ENCODE results near the gene ATP10A. TPM values are rescaled to one million over a fixed set of nuclear protein-coding genes. Genes with fewer than 3 reads are reported as not detected.

The ATP10A gene
- total RNA-seq, 1 experiment from 2014 or later: not detected

DNA sequence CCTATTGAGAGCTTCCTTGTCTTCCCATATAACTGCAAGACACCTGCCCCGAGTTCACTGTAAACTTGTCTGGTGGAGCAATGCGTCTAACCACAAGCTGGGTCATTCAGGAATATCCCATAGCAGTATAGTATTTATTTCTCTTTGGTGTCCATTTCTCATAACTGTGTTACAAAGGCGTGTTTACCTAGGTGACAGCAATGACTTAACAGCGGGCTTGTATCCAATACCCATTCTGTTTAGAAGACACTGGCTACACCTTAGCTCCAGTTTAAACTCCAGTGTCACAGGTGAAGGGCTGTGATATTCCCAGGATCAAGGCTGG, 24.3 kb downstream of the ATP10A start:
- Histone ChIP-seq H3K9ac (ENCODE audit: low read length) (no peak overlapping the region), H3K27ac (ENCODE audit: low read length) (no peak overlapping the region), H4K20me1 (ENCODE audit: insufficient read depth, low read depth, low read length) (no peaks in the 10 kb centered on the region), H3K36me3 (ENCODE audit: insufficient read depth, low read length) (no peaks in the 10 kb centered on the region), H3K4me1 (ENCODE audit: low read length) (no peaks in the 10 kb centered on the region), H2AFZ (ENCODE audit: low read length) (no peak overlapping the region), H3K9me2 (replicated peaks; ENCODE audit: insufficient read depth, low read length) (no peaks in the 10 kb centered on the region), H3K4me2 (ENCODE audit: low read depth, low read length, poor library complexity, severe bottlenecking) (no peak overlapping the region), H3K4me3 (ENCODE audit: low read length) (no peak overlapping the region), H3K9me3 (ENCODE audit: low read length) (peaks cover 24% of the 10 kb centered on the region), H3K27me3 (ENCODE audit: low read length) (no peaks in the 10 kb centered on the region), H3K79me2 (ENCODE audit: low read length) (no peaks in the 10 kb centered on the region)
- no peak for DNase-seq

DNA sequence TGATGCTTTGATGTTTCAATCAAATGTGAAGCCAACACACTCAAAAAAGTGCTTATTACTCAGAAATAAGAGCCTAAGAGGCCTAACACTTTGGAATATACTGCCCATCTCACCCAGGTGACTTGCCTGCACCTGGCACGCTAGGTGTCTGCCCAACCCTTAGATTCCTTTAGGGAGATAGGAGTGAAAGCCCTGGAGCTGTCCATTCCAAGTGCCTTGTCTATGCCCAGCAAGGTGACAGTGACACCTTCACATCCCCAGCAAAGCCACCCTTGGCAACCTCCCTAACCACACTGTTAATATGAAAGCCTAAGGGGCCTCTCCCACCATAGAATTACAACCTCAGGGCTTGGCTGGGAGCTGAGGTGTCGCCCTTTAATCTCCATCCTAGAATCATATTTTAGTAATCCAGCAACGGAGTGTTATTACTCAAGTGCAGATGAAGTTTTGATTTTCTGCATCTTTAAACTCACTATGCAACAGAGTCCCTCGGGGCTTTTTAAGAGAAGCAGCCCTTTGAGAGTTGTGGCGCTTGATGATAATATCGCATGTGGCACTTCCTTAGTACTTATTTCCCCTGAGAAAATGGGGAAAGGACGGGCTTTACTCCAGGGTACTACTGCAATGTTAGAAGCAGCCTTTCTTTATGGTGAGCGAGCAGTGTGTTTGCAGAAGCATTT, 24.8 kb downstream of the ATP10A start:
- Histone ChIP-seq H3K9me3 (ENCODE audit: low read length) (peaks cover 24% of the 10 kb centered on the region), H3K4me3 (ENCODE audit: low read length) (no peak overlapping the region), H3K4me1 (ENCODE audit: low read length) (no peaks in the 10 kb centered on the region), H4K20me1 (ENCODE audit: insufficient read depth, low read depth, low read length) (no peaks in the 10 kb centered on the region), H3K9me2 (replicated peaks; ENCODE audit: insufficient read depth, low read length) (no peaks in the 10 kb centered on the region), H3K27ac (ENCODE audit: low read length) (no peak overlapping the region), H3K36me3 (ENCODE audit: insufficient read depth, low read length) (no peaks in the 10 kb centered on the region), H2AFZ (ENCODE audit: low read length) (no peak overlapping the region), H3K4me2 (ENCODE audit: low read depth, low read length, poor library complexity, severe bottlenecking) (no peak overlapping the region), H3K79me2 (ENCODE audit: low read length) (no peaks in the 10 kb centered on the region), H3K27me3 (ENCODE audit: low read length) (no peaks in the 10 kb centered on the region), H3K9ac (ENCODE audit: low read length) (no peak overlapping the region)
- DNase-seq: no peak

DNA sequence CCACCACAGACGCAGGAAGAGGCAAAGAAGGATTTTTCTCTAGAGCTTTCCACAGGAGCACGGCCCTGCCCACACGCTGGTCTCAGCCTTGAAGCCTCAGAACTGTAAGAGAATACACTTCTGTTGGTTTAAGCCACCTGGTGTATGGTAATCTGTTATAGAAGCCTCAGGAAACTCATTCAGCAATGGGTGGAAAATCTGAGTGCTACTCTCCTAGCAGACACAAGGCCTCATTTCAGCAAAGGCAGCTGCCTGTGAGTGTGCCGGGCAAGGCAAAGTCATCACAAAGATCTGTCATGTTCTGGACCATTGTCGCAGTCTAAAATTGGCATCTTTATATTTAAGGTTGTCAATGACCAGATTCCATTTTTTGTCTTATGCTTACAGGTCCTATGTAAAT, 31.0 kb downstream of the ATP10A start:
- Histone ChIP-seq H3K9ac (ENCODE audit: low read length) (no peak overlapping the region), H3K9me2 (replicated peaks; ENCODE audit: insufficient read depth, low read length) (no peaks in the 10 kb centered on the region), H3K4me2 (ENCODE audit: low read depth, low read length, poor library complexity, severe bottlenecking) (no peak overlapping the region), H3K4me1 (ENCODE audit: low read length) (no peaks in the 10 kb centered on the region), H2AFZ (ENCODE audit: low read length) (no peak overlapping the region), H3K36me3 (ENCODE audit: insufficient read depth, low read length) (no peaks in the 10 kb centered on the region), H3K27me3 (ENCODE audit: low read length) (no peaks in the 10 kb centered on the region), H3K4me3 (ENCODE audit: low read length) (no peak overlapping the region), H4K20me1 (ENCODE audit: insufficient read depth, low read depth, low read length) (no peaks in the 10 kb centered on the region), H3K27ac (ENCODE audit: low read length) (no peak overlapping the region), H3K79me2 (ENCODE audit: low read length) (no peaks in the 10 kb centered on the region), H3K9me3 (ENCODE audit: low read length) (peaks cover 12% of the 10 kb centered on the region; the same call in 1 of the 2 replicates)
- DNase-seq: no peak

DNA sequence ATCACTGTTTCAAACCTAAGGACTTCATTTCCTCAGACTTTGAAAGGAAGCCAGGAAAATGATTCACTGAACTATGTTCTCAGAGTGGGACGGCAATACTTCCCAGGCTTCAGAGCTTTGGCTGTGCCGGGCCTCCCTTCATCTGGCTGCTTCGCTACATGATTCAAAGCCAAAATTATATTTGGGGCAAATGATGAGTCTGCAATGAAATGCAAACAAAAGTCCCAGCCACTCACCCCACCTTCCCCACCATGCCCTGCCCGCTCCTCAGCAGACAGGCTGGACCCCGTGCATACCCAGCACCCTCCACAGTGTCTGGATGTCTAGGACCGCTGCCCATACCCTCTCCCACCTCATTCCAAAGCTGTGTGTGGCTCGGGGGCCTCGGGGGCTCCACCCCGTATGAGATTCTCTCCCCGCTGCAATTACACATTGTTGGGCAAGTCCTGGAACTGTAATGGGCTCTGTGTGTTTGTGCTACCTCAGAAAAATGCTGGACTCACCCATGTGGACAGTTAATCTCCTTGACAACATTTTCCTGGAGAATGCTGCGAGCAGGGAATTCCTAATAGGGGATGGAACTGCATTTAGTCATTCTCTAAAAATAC, 32.2 kb downstream of the ATP10A start:
- Histone ChIP-seq H3K4me1 (ENCODE audit: low read length) (no peaks in the 10 kb centered on the region), H3K9me3 (ENCODE audit: low read length) (peaks cover 11% of the 10 kb centered on the region), H3K9me2 (replicated peaks; ENCODE audit: insufficient read depth, low read length) (no peaks in the 10 kb centered on the region), H3K79me2 (ENCODE audit: low read length) (no peaks in the 10 kb centered on the region), H3K36me3 (ENCODE audit: insufficient read depth, low read length) (no peaks in the 10 kb centered on the region), H3K27me3 (ENCODE audit: low read length) (no peaks in the 10 kb centered on the region), H2AFZ (ENCODE audit: low read length) (no peak overlapping the region), H4K20me1 (ENCODE audit: insufficient read depth, low read depth, low read length) (no peaks in the 10 kb centered on the region), H3K4me3 (ENCODE audit: low read length) (no peak overlapping the region), H3K9ac (ENCODE audit: low read length) (no peak overlapping the region), H3K27ac (ENCODE audit: low read length) (no peak overlapping the region), H3K4me2 (ENCODE audit: low read depth, low read length, poor library complexity, severe bottlenecking) (no peak overlapping the region)
- DNase-seq: no peak

DNA sequence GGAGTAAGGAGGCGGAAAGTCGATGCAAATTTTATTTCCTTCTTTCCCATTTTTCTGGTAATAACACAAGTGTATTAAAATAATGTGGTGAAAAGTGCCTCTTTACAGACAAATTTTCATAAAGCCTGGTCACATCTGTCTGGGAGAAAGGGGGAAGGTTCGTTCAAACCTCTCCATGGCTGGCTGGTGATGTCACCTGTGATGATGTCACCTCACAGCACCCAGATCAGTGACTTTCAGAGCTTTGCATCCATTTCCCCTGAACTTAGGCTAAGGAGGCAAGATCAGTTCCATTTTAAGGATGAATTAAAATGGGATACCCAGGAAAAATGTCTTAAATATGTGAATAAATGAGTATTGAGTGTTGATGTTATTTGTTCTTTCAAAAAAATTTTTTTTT, 34.1 kb downstream of the ATP10A start:
- no peaks in the 10 kb centered on the region for H3K79me2 ChIP-seq (ENCODE audit: low read length)
- no peak for DNase-seq
- no peaks in the 10 kb centered on the region for H3K36me3 ChIP-seq (ENCODE audit: insufficient read depth, low read length)
- no peak overlapping the region for H3K4me3 ChIP-seq (ENCODE audit: low read length)
- no peaks in the 10 kb centered on the region for H3K27me3 ChIP-seq (ENCODE audit: low read length)
- H3K9me3 ChIP-seq (ENCODE audit: low read length): peaks cover 17% of the 10 kb centered on the region
- no peak overlapping the region for H2AFZ ChIP-seq (ENCODE audit: low read length)
- H4K20me1 ChIP-seq (ENCODE audit: insufficient read depth, low read depth, low read length): no peaks in the 10 kb centered on the region
- no peaks in the 10 kb centered on the region for H3K9me2 ChIP-seq (replicated peaks; ENCODE audit: insufficient read depth, low read length)
- no peak overlapping the region for H3K4me2 ChIP-seq (ENCODE audit: low read depth, low read length, poor library complexity, severe bottlenecking)
- H3K9ac ChIP-seq (ENCODE audit: low read length): no peak overlapping the region
- H3K27ac ChIP-seq (ENCODE audit: low read length): no peak overlapping the region
- no peaks in the 10 kb centered on the region for H3K4me1 ChIP-seq (ENCODE audit: low read length)

DNA sequence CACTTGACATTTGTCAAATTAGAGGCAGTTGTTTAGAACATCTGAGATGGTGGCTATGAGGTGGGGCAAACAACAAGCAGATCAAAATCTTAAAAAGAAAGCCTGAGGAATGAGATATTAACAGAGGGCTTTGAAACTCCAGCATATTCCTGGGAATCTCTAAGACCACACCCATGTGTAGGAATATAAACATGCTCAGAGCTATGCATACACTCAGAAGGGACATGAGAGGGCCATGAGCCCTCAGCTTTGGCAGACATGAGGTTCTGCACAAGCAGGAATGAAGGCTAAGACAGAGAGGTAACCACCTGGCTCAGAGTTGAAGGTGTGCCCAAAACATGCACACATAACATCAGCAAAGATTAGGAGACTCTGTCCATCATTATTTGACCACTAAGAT, 37.9 kb downstream of the ATP10A start:
- H2AFZ ChIP-seq (ENCODE audit: low read length): no peak overlapping the region
- no peaks in the 10 kb centered on the region for H3K36me3 ChIP-seq (ENCODE audit: insufficient read depth, low read length)
- no peak overlapping the region for H3K9ac ChIP-seq (ENCODE audit: low read length)
- H3K4me3 ChIP-seq (ENCODE audit: low read length): no peak overlapping the region
- no peak for DNase-seq
- H3K9me2 ChIP-seq (replicated peaks; ENCODE audit: insufficient read depth, low read length): no peaks in the 10 kb centered on the region
- no peak overlapping the region for H3K27ac ChIP-seq (ENCODE audit: low read length)
- H3K4me1 ChIP-seq (ENCODE audit: low read length): no peaks in the 10 kb centered on the region
- H3K4me2 ChIP-seq (ENCODE audit: low read depth, low read length, poor library complexity, severe bottlenecking): no peak overlapping the region
- no peaks in the 10 kb centered on the region for H4K20me1 ChIP-seq (ENCODE audit: insufficient read depth, low read depth, low read length)
- H3K9me3 ChIP-seq (ENCODE audit: low read length): peaks cover 28% of the 10 kb centered on the region
- no peaks in the 10 kb centered on the region for H3K79me2 ChIP-seq (ENCODE audit: low read length)
- no peaks in the 10 kb centered on the region for H3K27me3 ChIP-seq (ENCODE audit: low read length)

DNA sequence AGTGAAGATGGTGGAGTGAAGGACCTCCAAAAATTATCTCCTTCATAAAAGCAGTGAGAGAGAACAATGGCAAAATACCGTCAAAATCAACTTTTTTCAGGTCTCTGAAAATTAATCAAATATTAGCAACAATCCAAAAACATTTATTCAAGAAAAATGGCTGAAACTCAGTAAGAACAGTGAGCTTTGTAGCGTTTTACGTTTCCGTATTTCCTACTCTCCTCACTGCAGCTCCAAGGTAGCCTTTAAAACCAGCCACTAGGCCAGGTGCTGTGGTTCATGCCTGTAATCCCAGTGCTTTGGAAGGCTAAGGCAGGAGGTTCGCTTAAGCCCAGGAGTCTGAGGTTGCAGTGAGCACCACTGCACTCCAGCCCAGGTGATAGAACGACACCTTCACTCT, 38.5 kb downstream of the ATP10A start:
- Histone ChIP-seq H3K9ac (ENCODE audit: low read length) (no peak overlapping the region), H3K27me3 (ENCODE audit: low read length) (no peaks in the 10 kb centered on the region), H2AFZ (ENCODE audit: low read length) (no peak overlapping the region), H3K4me3 (ENCODE audit: low read length) (no peak overlapping the region), H4K20me1 (ENCODE audit: insufficient read depth, low read depth, low read length) (no peaks in the 10 kb centered on the region), H3K36me3 (ENCODE audit: insufficient read depth, low read length) (no peaks in the 10 kb centered on the region), H3K9me2 (replicated peaks; ENCODE audit: insufficient read depth, low read length) (no peaks in the 10 kb centered on the region), H3K4me2 (ENCODE audit: low read depth, low read length, poor library complexity, severe bottlenecking) (no peak overlapping the region), H3K9me3 (ENCODE audit: low read length) (peaks cover 31% of the 10 kb centered on the region), H3K4me1 (ENCODE audit: low read length) (no peaks in the 10 kb centered on the region), H3K27ac (ENCODE audit: low read length) (no peak overlapping the region), H3K79me2 (ENCODE audit: low read length) (no peaks in the 10 kb centered on the region)
- DNase-seq: no peak

DNA sequence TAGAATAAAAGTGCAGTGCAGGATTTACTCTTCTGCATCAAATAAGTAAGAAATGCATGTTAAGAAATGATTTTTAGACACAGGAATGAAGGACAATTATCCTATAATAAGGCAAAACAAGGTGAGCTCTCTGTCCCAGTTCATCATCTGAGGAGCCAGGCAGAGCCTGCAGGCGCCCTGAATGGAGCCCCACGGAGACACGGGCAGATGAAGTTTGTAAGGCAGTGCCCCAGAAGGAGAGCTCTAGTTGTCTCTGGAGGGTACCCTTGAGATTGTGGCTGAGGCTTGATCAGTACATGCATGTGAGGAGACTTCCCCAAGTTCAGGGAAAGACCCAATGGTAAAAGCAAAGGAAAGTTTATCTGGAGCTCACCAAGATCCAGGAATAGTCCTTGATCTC, 50.3 kb downstream of the ATP10A start:
- H3K9ac ChIP-seq (ENCODE audit: low read length): no peak overlapping the region
- H3K4me1 ChIP-seq (ENCODE audit: low read length): no peaks in the 10 kb centered on the region
- no peak overlapping the region for H3K27ac ChIP-seq (ENCODE audit: low read length)
- H2AFZ ChIP-seq (ENCODE audit: low read length): no peak overlapping the region
- no peaks in the 10 kb centered on the region for H3K36me3 ChIP-seq (ENCODE audit: insufficient read depth, low read length)
- H3K4me3 ChIP-seq (ENCODE audit: low read length): no peak overlapping the region
- H3K9me2 ChIP-seq (replicated peaks; ENCODE audit: insufficient read depth, low read length): no peaks in the 10 kb centered on the region
- no peaks in the 10 kb centered on the region for H4K20me1 ChIP-seq (ENCODE audit: insufficient read depth, low read depth, low read length)
- peaks cover 6% of the 10 kb centered on the region; the same call in 1 of the 2 replicates for H3K9me3 ChIP-seq (ENCODE audit: low read length)
- no peak for DNase-seq
- no peaks in the 10 kb centered on the region for H3K27me3 ChIP-seq (ENCODE audit: low read length)
- no peaks in the 10 kb centered on the region for H3K79me2 ChIP-seq (ENCODE audit: low read length)
- H3K4me2 ChIP-seq (ENCODE audit: low read depth, low read length, poor library complexity, severe bottlenecking): no peak overlapping the region

All from Karpas-422 (cell line).